Mesendoderm (in vitro differentiated cells): ENCODE results near the gene FXYD4.
"Not testable (repeated sequence)": the region's sequence is repeated elsewhere in the genome, so short reads cannot be mapped to it uniquely, and the experiment has no call there.

Experiments
- DNase-seq: peaks from one replicate; pipeline ENCODE4 v3.0.0; 2013
- H2AK5ac ChIP-seq: 2 replicates; pipeline ENCODE4 v1.6.1; 2013; ENCODE audit warnings: low read length, inconsistent platforms
- H2BK120ac ChIP-seq: 2 replicates; pipeline ENCODE4 v1.6.1; 2013; ENCODE audit warnings: low read depth, mild to moderate bottlenecking, low read length, moderate library complexity, mixed read lengths
- H2BK15ac ChIP-seq: replicated peaks from 2 replicates; pipeline ENCODE4 v1.6.1; 2013; ENCODE audit warnings: low read depth, mild to moderate bottlenecking, moderate library complexity
- H2BK5ac ChIP-seq: 2 replicates; pipeline ENCODE4 v1.6.1; 2013; ENCODE audit warnings: low read length, inconsistent platforms
- H3K18ac ChIP-seq: 2 replicates; pipeline ENCODE4 v1.6.1; 2013; ENCODE audit warnings: mild to moderate bottlenecking, low read length, mixed read lengths
- H3K23ac ChIP-seq: one replicate; pipeline ENCODE4 v1.6.1; 2013; ENCODE audit warnings: low read length
- H3K27ac ChIP-seq: 2 replicates; pipeline ENCODE4 v1.5.1; 2013; ENCODE audit warnings: low read depth, mild to moderate bottlenecking, inconsistent platforms, low read length, moderate library complexity
- H3K27me3 ChIP-seq: 2 replicates; pipeline ENCODE4 v1.6.1; 2013; ENCODE audit warnings: low read length, control low read depth, mild to moderate bottlenecking, inconsistent platforms; ENCODE audit not compliant: insufficient read depth, poor library complexity
- H3K36me3 ChIP-seq: 2 replicates; pipeline ENCODE4 v1.6.1; 2013; ENCODE audit warnings: low read length, inconsistent platforms; ENCODE audit not compliant: control insufficient read depth, insufficient read depth
- H3K4ac ChIP-seq: one replicate; pipeline ENCODE4 v1.6.1; 2013; ENCODE audit warnings: low read depth, mild to moderate bottlenecking, low read length, moderate library complexity
- H3K4me1 ChIP-seq: 2 replicates; pipeline ENCODE4 v1.6.1; 2013; ENCODE audit warnings: low read depth, low read length, inconsistent platforms; ENCODE audit not compliant: control insufficient read depth
- H3K4me2 ChIP-seq: 2 replicates; pipeline ENCODE4 v1.6.1; 2013; ENCODE audit warnings: low read length
- H3K4me3 ChIP-seq: 2 replicates; pipeline ENCODE4 v1.5.1; 2013; ENCODE audit warnings: mild to moderate bottlenecking, low read length
- H3K56ac ChIP-seq: one replicate; pipeline ENCODE4 v1.6.1; 2013; ENCODE audit warnings: low read length
- H3K79me1 ChIP-seq: 2 replicates; pipeline ENCODE4 v1.6.1; 2013; ENCODE audit warnings: low read length, inconsistent platforms
- H3K79me2 ChIP-seq: 2 replicates; pipeline ENCODE4 v1.6.1; 2013; ENCODE audit warnings: mild to moderate bottlenecking, low read length; ENCODE audit not compliant: control insufficient read depth, insufficient read depth
- H3K9ac ChIP-seq: 2 replicates; pipeline ENCODE4 v1.6.1; 2013; ENCODE audit warnings: low read length, inconsistent platforms
- H4K5ac ChIP-seq: one replicate; pipeline ENCODE4 v1.6.1; 2013; ENCODE audit warnings: low read length
- H4K8ac ChIP-seq: one replicate; pipeline ENCODE4 v1.6.1; 2013; ENCODE audit warnings: low read depth, mild to moderate bottlenecking, control low read depth, low read length, moderate library complexity
- WGBS: extraction: QIAGEN DNeasy Blood & Tissue Kit; methylation state at CpG from one replicate; pipeline ENCODE4 v1.1.7; 2013; ENCODE audit warnings: low lambda C conversion rate, missing lambda C conversion rate; ENCODE audit not compliant: insufficient coverage; ENCODE audit errors: extremely low coverage; 5-methylcytosine and 5-hydroxymethylcytosine counted together

The FXYD4 gene

DNA sequence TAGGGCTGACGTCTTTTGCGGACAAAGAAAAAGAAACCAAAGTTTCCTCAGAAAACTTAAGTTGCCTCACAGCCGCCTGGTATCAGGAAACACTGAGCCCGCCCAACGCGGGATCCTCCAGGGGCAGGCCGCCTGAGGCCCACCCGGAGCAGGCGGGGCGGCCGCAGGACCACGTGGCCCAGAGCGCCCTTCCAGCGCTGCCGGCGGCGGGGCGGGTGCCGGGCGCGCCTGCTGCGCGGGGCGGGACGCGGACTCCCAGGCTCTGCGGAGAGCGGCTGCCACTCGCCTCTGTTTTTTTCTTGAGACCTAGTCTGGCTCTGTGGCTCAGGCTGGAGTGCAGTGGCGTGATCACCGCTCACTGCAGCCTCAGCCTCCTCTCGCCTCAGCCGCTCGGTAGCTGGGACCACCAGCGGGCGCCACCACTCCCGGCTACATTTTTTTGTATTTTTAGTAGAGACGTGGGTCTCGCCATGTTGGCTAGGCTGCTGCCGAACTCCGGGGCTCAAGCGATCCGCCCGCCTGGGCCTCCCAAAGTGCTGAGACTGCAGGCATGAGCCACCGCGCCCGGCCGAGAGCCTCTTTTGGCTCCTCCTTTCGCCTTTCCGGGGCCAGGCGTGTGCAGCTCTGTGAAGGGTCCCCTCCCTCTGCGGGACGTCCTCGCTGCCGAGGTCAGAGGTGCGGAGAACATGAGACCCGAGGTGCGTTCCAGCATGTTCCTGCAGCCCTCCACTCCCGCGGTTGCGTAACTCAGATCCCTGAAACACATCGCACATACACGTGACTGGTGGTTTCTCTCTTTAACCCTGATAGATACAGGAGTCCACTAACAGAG is 49.1 kb downstream of the FXYD4 start:
- peak overlapping the region; percentile 67 for H4K8ac ChIP-seq
- no peak overlapping the region for H2BK120ac ChIP-seq
- H3K79me1 ChIP-seq: no peaks in the 10 kb centered on the region
- H3K27ac ChIP-seq: peak overlapping the region; percentile 82
- WGBS: no CpG with 5 or more reads among the region's 63 CpGs
- H3K4me3 ChIP-seq: peak overlapping the region; percentile 19
- H3K79me2 ChIP-seq: no peaks in the 10 kb centered on the region
- H3K4me2 ChIP-seq: peak overlapping the region; percentile 19
- no peaks in the 10 kb centered on the region for H3K27me3 ChIP-seq
- no peak overlapping the region for H3K4ac ChIP-seq
- H2BK5ac ChIP-seq: no peak overlapping the region
- no peak overlapping the region for H2BK15ac ChIP-seq
- peak overlapping the region; percentile 71 for H4K5ac ChIP-seq
- H3K4me1 ChIP-seq: no peaks in the 10 kb centered on the region
- peak; percentile 82 for DNase-seq
- peak overlapping the region; percentile 63 for H3K9ac ChIP-seq
- H3K18ac ChIP-seq: peak overlapping the region; percentile 72
- H3K36me3 ChIP-seq: no peaks in the 10 kb centered on the region
- peak overlapping the region; percentile 73 for H3K23ac ChIP-seq
- H2AK5ac ChIP-seq: no peak overlapping the region
- H3K56ac ChIP-seq: peak overlapping the region; percentile 91

DNA sequence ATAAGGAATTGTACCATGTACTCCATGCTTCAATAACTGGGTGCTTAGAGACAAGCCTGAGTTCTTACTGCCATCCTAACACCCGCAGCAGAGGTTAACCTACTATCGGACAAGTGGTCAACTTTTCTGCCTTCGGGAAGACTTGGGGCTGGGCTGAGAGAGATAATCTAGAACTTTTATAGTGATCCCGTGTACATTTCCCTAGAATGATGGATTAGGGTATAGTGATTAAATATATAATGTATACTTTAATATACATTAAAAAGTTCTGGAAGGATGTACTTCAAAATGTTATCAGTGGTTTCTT is 49.7 kb downstream of the FXYD4 start:
- Histone ChIP-seq H4K8ac (no peak overlapping the region), H3K4ac (no peak overlapping the region), H3K4me1 (no peaks in the 10 kb centered on the region), H2BK15ac (no peak overlapping the region), H3K36me3 (no peaks in the 10 kb centered on the region), H3K27ac (no peak overlapping the region), H3K79me1 (no peaks in the 10 kb centered on the region), H3K18ac (no peak overlapping the region), H3K27me3 (no peaks in the 10 kb centered on the region), H3K79me2 (no peaks in the 10 kb centered on the region), H4K5ac (no peak overlapping the region), H2AK5ac (no peak overlapping the region), H3K9ac (peak overlapping the region; percentile 63), H3K4me3 (no peak overlapping the region), H3K4me2 (peak overlapping the region; percentile 19), H2BK5ac (no peak overlapping the region), H3K23ac (peak overlapping the region; percentile 73), H3K56ac (peak overlapping the region; percentile 91), H2BK120ac (no peak overlapping the region)
- WGBS: no CpG with 5 or more reads among the region's 4 CpGs
- no peak for DNase-seq

DNA sequence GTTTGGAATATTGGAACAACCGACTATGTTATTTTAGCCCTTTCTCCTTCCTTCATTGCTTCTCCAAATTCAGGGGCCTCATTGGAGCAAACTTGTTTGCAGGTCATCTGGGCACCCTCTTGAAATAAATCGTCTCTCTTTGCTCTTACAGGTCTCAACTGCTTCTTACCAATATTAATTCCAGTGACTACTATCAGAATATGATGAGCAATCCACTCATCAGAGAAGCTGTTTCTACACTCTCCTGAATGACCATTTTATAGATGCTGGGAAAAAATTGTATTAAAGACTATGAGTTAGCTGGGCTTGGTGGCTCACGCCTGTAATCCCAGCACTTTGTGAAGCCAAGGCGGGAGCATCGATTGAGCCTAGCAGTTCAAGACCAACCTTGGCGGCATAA is 50.1 kb downstream of the FXYD4 start:
- H3K27ac ChIP-seq: no peak overlapping the region
- H3K36me3 ChIP-seq: no peaks in the 10 kb centered on the region

DNA sequence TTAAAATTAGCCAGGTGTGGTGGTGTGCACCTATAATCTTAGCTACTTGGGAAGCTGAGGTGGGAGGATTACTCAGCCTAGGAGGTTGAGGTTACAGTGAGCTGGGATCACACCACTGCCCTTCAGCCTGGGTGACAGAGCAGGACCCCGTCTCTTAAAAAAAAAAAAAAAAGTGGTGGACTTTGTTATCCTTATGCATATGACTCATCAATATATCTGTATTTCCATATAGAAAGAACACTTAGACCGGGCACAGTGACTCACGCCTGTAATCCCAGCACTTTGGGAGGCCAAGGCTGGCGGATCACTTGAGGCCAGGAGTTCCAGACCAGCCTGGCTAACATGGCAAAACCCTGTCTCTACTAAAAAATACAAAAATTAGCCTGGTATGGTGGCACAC is 50.5 kb downstream of the FXYD4 start:
- not testable (repeated sequence) for H3K4ac ChIP-seq, DNase-seq, H3K36me3 ChIP-seq

More for the DNA sequence above, 50.1 kb downstream of the FXYD4 start:
- no CpG with 5 or more reads among the region's 6 CpGs for WGBS
- H2BK5ac ChIP-seq: no peak overlapping the region
- no peak overlapping the region for H3K4ac ChIP-seq
- no peak overlapping the region for H2AK5ac ChIP-seq
- no peaks in the 10 kb centered on the region for H3K27me3 ChIP-seq
- H3K18ac ChIP-seq: no peak overlapping the region
- no peaks in the 10 kb centered on the region for H3K79me2 ChIP-seq
- H3K4me3 ChIP-seq: no peak overlapping the region
- H3K56ac ChIP-seq: no peak overlapping the region
- H3K4me1 ChIP-seq: no peaks in the 10 kb centered on the region
- no peak overlapping the region for H4K8ac ChIP-seq
- no peak overlapping the region for H3K9ac ChIP-seq
- DNase-seq: no peak
- H3K4me2 ChIP-seq: no peak overlapping the region
- no peak overlapping the region for H2BK15ac ChIP-seq
- no peak overlapping the region for H2BK120ac ChIP-seq
- H4K5ac ChIP-seq: no peak overlapping the region
- no peak overlapping the region for H3K23ac ChIP-seq
- no peaks in the 10 kb centered on the region for H3K79me1 ChIP-seq

DNA sequence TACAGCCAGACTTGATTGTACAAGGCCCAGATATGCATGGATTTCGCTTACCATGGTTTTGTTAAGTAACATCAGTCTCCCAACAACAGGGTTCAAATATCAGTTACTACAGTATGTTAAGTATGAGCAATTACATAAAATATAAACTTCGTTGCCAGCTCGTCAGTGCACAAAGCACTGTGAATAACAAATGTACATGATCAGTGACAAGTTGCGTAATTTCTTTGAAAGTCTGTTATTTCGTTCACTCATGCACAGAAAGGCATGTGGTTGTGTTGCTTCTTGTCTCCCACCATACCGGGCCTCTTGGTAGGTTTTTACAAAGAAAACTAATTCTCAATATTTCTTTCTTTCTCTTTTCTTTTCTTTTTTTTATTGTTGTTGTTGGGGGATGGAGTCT is 53.0 kb downstream of the FXYD4 start:
- no peaks in the 10 kb centered on the region for H3K4me1 ChIP-seq
- H3K36me3 ChIP-seq: no peaks in the 10 kb centered on the region
- H2AK5ac ChIP-seq: no peak overlapping the region
- no peak overlapping the region for H2BK120ac ChIP-seq
- no peak overlapping the region for H3K4me3 ChIP-seq
- no peak overlapping the region for H4K8ac ChIP-seq
- no peak overlapping the region for H3K56ac ChIP-seq
- H2BK15ac ChIP-seq: no peak overlapping the region
- H3K23ac ChIP-seq: no peak overlapping the region
- no CpG with 5 or more reads among the region's 6 CpGs for WGBS
- H3K79me1 ChIP-seq: no peaks in the 10 kb centered on the region
- DNase-seq: no peak
- H2BK5ac ChIP-seq: no peak overlapping the region
- no peak overlapping the region for H4K5ac ChIP-seq
- no peak overlapping the region for H3K4ac ChIP-seq
- H3K79me2 ChIP-seq: no peaks in the 10 kb centered on the region
- no peak overlapping the region for H3K4me2 ChIP-seq
- no peaks in the 10 kb centered on the region for H3K27me3 ChIP-seq
- no peak overlapping the region for H3K9ac ChIP-seq
- H3K18ac ChIP-seq: no peak overlapping the region
- no peak overlapping the region for H3K27ac ChIP-seq

More for the DNA sequence above, 50.5 kb downstream of the FXYD4 start:
- not testable (repeated sequence) for H4K5ac ChIP-seq, H2BK5ac ChIP-seq, H2AK5ac ChIP-seq, H3K23ac ChIP-seq, H3K18ac ChIP-seq, H3K4me2 ChIP-seq, H3K27me3 ChIP-seq, H4K8ac ChIP-seq, H3K79me1 ChIP-seq, H2BK15ac ChIP-seq, H3K4me1 ChIP-seq, H3K79me2 ChIP-seq, H3K9ac ChIP-seq, H3K56ac ChIP-seq, H3K27ac ChIP-seq, H3K4me3 ChIP-seq, H2BK120ac ChIP-seq
- WGBS: no CpG with 5 or more reads among the region's 4 CpGs
